Neuron (in vitro differentiated cells): ENCODE measurements around the gene MAN2A1.

ENCODE experiments used
- H2AFZ ChIP-seq: one replicate; pipeline ENCODE4 v1.6.1; 2013; ENCODE audit warnings: low read depth, mild to moderate bottlenecking, inconsistent platforms, low read length, moderate library complexity
- H3K27me3 ChIP-seq: one replicate; pipeline ENCODE4 v1.6.1; 2013; ENCODE audit warnings: low read length; ENCODE audit not compliant: insufficient read depth
- H3K36me3 ChIP-seq: one replicate; pipeline ENCODE4 v1.6.1; 2013; ENCODE audit warnings: low read length; ENCODE audit not compliant: insufficient read depth
- H3K4me1 ChIP-seq: one replicate; pipeline ENCODE4 v1.6.1; 2013; ENCODE audit warnings: low read length; ENCODE audit not compliant: insufficient read depth
- H3K4me3 ChIP-seq: 2 replicates; pipeline ENCODE4 v1.5.1; 2013; ENCODE audit warnings: mild to moderate bottlenecking, low read length, moderate library complexity
- H3K9me3 ChIP-seq: one replicate; pipeline ENCODE4 v1.6.1; 2013; ENCODE audit warnings: low read length

Gene MAN2A1

GRCh38 chr5:109659901-109660300 is 29.8 kb upstream of the MAN2A1 start:
- peaks cover 9% of the 10 kb centered on the region for H3K4me1 ChIP-seq
- no peaks in the 10 kb centered on the region for H3K9me3 ChIP-seq
- H3K4me3 ChIP-seq = no peak overlapping the region
- H2AFZ ChIP-seq = no peak overlapping the region
- no peaks in the 10 kb centered on the region for H3K36me3 ChIP-seq
- no peaks in the 10 kb centered on the region for H3K27me3 ChIP-seq

- Histone ChIP-seq H2AFZ (no peak overlapping the region), H3K36me3 (no peaks in the 10 kb centered on the region), H3K27me3 (no peaks in the 10 kb centered on the region), H3K9me3 (no peaks in the 10 kb centered on the region), H3K4me3 (no peak overlapping the region), H3K4me1 (peaks cover 9% of the 10 kb centered on the region)
These were observed 29.4 kb upstream of the MAN2A1 start for GRCh38 chr5:109660301-109660700.

GRCh38 chr5:109668237-109668636 is 21.5 kb upstream of the MAN2A1 start:
- Histone ChIP-seq H3K4me3 (no peak overlapping the region), H3K9me3 (no peaks in the 10 kb centered on the region), H2AFZ (no peak overlapping the region), H3K36me3 (no peaks in the 10 kb centered on the region), H3K4me1 (no peaks in the 10 kb centered on the region), H3K27me3 (no peaks in the 10 kb centered on the region)

GRCh38 chr5:109668668-109669422 is 20.9 kb upstream of the MAN2A1 start:
- H3K27me3 ChIP-seq = no peaks in the 10 kb centered on the region
- H3K36me3 ChIP-seq = no peaks in the 10 kb centered on the region
- no peaks in the 10 kb centered on the region for H3K9me3 ChIP-seq
- no peak overlapping the region for H2AFZ ChIP-seq
- H3K4me3 ChIP-seq = no peak overlapping the region
- no peaks in the 10 kb centered on the region for H3K4me1 ChIP-seq

- Histone ChIP-seq H2AFZ (no peak overlapping the region), H3K9me3 (no peaks in the 10 kb centered on the region), H3K27me3 (no peaks in the 10 kb centered on the region), H3K36me3 (no peaks in the 10 kb centered on the region), H3K4me1 (no peaks in the 10 kb centered on the region), H3K4me3 (no peak overlapping the region)
These were observed 19.6 kb upstream of the MAN2A1 start for GRCh38 chr5:109669991-109670706.

- H3K36me3 ChIP-seq = no peaks in the 10 kb centered on the region
- no peak overlapping the region for H3K4me3 ChIP-seq
- no peak overlapping the region for H2AFZ ChIP-seq
- H3K27me3 ChIP-seq = no peaks in the 10 kb centered on the region
- no peaks in the 10 kb centered on the region for H3K4me1 ChIP-seq
- H3K9me3 ChIP-seq = no peaks in the 10 kb centered on the region
These were observed 18.6 kb upstream of the MAN2A1 start for GRCh38 chr5:109671136-109671535.

GRCh38 chr5:109674596-109674995 is 15.1 kb upstream of the MAN2A1 start:
- no peak overlapping the region for H3K4me3 ChIP-seq
- no peaks in the 10 kb centered on the region for H3K27me3 ChIP-seq
- no peaks in the 10 kb centered on the region for H3K36me3 ChIP-seq
- H3K4me1 ChIP-seq = peaks cover 6% of the 10 kb centered on the region
- H3K9me3 ChIP-seq = no peaks in the 10 kb centered on the region
- H2AFZ ChIP-seq = no peak overlapping the region

- Histone ChIP-seq H3K36me3 (no peaks in the 10 kb centered on the region), H2AFZ (no peak overlapping the region), H3K4me1 (peaks cover 7% of the 10 kb centered on the region), H3K27me3 (no peaks in the 10 kb centered on the region), H3K4me3 (no peak overlapping the region), H3K9me3 (no peaks in the 10 kb centered on the region)
These were observed 12.8 kb upstream of the MAN2A1 start for GRCh38 chr5:109676920-109677319.

- H3K36me3 ChIP-seq = no peaks in the 10 kb centered on the region
- H3K4me3 ChIP-seq = no peak overlapping the region
- peak overlapping the region; percentile 5 for H2AFZ ChIP-seq
- peaks cover 17% of the 10 kb centered on the region for H3K4me1 ChIP-seq
- no peaks in the 10 kb centered on the region for H3K9me3 ChIP-seq
- no peaks in the 10 kb centered on the region for H3K27me3 ChIP-seq
These were observed 11.3 kb upstream of the MAN2A1 start for GRCh38 chr5:109678447-109678846.

- H3K36me3 ChIP-seq = no peaks in the 10 kb centered on the region
- no peaks in the 10 kb centered on the region for H3K27me3 ChIP-seq
- no peak overlapping the region for H3K4me3 ChIP-seq
- no peak overlapping the region for H2AFZ ChIP-seq
- peaks cover 17% of the 10 kb centered on the region for H3K4me1 ChIP-seq
- H3K9me3 ChIP-seq = no peaks in the 10 kb centered on the region
These were observed 8.0 kb upstream of the MAN2A1 start for GRCh38 chr5:109681763-109682162.

GRCh38 chr5:109682383-109682782 is 7.3 kb upstream of the MAN2A1 start:
- Histone ChIP-seq H3K4me3 (no peak overlapping the region), H3K27me3 (no peaks in the 10 kb centered on the region), H2AFZ (no peak overlapping the region), H3K9me3 (peaks cover 2% of the 10 kb centered on the region), H3K36me3 (no peaks in the 10 kb centered on the region), H3K4me1 (peaks cover 17% of the 10 kb centered on the region)

GRCh38 chr5:109685916-109686315 is 3.8 kb upstream of the MAN2A1 start:
- H3K36me3 ChIP-seq = no peaks in the 10 kb centered on the region
- H3K9me3 ChIP-seq = peaks cover 3% of the 10 kb centered on the region
- peaks cover 10% of the 10 kb centered on the region for H3K4me1 ChIP-seq
- H3K27me3 ChIP-seq = no peaks in the 10 kb centered on the region
- no peak overlapping the region for H2AFZ ChIP-seq
- H3K4me3 ChIP-seq = no peak overlapping the region

GRCh38 chr5:109688630-109688969 is 1.1 kb upstream of the MAN2A1 start:
- no peaks in the 10 kb centered on the region for H3K27me3 ChIP-seq
- peak overlapping the region; percentile 50 for H2AFZ ChIP-seq
- peaks cover 3% of the 10 kb centered on the region for H3K9me3 ChIP-seq
- peaks cover 11% of the 10 kb centered on the region for H3K4me1 ChIP-seq
- H3K36me3 ChIP-seq = no peaks in the 10 kb centered on the region
- H3K4me3 ChIP-seq = peak overlapping the region; percentile 100
